ENCODE results near the gene ZIC1.

ZIC1 gene

GRCh38 chr3:147364771-147365170, 44.4 kb upstream of the ZIC1 start:
- no peak for ATAC-seq (ENCODE audit: low read depth)
- peaks cover 94% of the 10 kb centered on the region for H3K27me3 ChIP-seq (ENCODE audit: insufficient read depth, poor library complexity, severe bottlenecking)
- no peak overlapping the region for H3K4me3 ChIP-seq (ENCODE audit: severe bottlenecking)
- no peak overlapping the region for H3K27ac ChIP-seq (ENCODE audit: poor library complexity, severe bottlenecking)
- no peaks in the 10 kb centered on the region for H3K9me3 ChIP-seq (ENCODE audit: severe bottlenecking)
- no peaks in the 10 kb centered on the region for H3K36me3 ChIP-seq (ENCODE audit: low read depth)
- DNase-seq (ENCODE audit: low spot score) = no peak
- no peaks in the 10 kb centered on the region for H3K4me1 ChIP-seq (ENCODE audit: insufficient read depth, poor library complexity, severe bottlenecking)
- TF ChIP-seq, protein P1, sequence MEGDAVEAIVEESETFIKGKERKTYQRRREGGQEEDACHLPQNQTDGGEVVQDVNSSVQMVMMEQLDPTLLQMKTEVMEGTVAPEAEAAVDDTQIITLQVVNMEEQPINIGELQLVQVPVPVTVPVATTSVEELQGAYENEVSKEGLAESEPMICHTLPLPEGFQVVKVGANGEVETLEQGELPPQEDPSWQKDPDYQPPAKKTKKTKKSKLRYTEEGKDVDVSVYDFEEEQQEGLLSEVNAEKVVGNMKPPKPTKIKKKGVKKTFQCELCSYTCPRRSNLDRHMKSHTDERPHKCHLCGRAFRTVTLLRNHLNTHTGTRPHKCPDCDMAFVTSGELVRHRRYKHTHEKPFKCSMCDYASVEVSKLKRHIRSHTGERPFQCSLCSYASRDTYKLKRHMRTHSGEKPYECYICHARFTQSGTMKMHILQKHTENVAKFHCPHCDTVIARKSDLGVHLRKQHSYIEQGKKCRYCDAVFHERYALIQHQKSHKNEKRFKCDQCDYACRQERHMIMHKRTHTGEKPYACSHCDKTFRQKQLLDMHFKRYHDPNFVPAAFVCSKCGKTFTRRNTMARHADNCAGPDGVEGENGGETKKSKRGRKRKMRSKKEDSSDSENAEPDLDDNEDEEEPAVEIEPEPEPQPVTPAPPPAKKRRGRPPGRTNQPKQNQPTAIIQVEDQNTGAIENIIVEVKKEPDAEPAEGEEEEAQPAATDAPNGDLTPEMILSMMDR (IDR thresholded peaks at IDR 0.05; ENCODE audit: poor library complexity, severe bottlenecking) = no peak

- DNase-seq (ENCODE audit: low spot score) = no peak
- Histone ChIP-seq H3K27ac (ENCODE audit: poor library complexity, severe bottlenecking) (no peak overlapping the region), H3K9me3 (ENCODE audit: severe bottlenecking) (no peaks in the 10 kb centered on the region), H3K4me3 (ENCODE audit: severe bottlenecking) (no peak overlapping the region), H3K4me1 (ENCODE audit: insufficient read depth, poor library complexity, severe bottlenecking) (no peaks in the 10 kb centered on the region), H3K36me3 (ENCODE audit: low read depth) (no peaks in the 10 kb centered on the region), H3K27me3 (ENCODE audit: insufficient read depth, poor library complexity, severe bottlenecking) (peaks cover 94% of the 10 kb centered on the region)
- TF ChIP-seq, protein P1 (IDR thresholded peaks at IDR 0.05; ENCODE audit: poor library complexity, severe bottlenecking) = no peak
- ATAC-seq (ENCODE audit: low read depth) = no peak
Observed at GRCh38 chr3:147365196-147366115, 43.7 kb upstream of the ZIC1 start.

- Histone ChIP-seq H3K27me3 (ENCODE audit: insufficient read depth, poor library complexity, severe bottlenecking) (peaks cover 94% of the 10 kb centered on the region), H3K27ac (ENCODE audit: poor library complexity, severe bottlenecking) (no peak overlapping the region), H3K9me3 (ENCODE audit: severe bottlenecking) (no peaks in the 10 kb centered on the region), H3K4me3 (ENCODE audit: severe bottlenecking) (no peak overlapping the region), H3K36me3 (ENCODE audit: low read depth) (no peaks in the 10 kb centered on the region), H3K4me1 (ENCODE audit: insufficient read depth, poor library complexity, severe bottlenecking) (no peaks in the 10 kb centered on the region)
- ATAC-seq (ENCODE audit: low read depth) (no peak), DNase-seq (ENCODE audit: low spot score) (no peak)
- TF ChIP-seq, protein P1 (IDR thresholded peaks at IDR 0.05; ENCODE audit: poor library complexity, severe bottlenecking) = no peak
Observed at GRCh38 chr3:147367676-147368075, 41.5 kb upstream of the ZIC1 start.

- TF ChIP-seq, protein P1 (IDR thresholded peaks at IDR 0.05; ENCODE audit: poor library complexity, severe bottlenecking) = no peak
- no peaks in the 10 kb centered on the region for H3K9me3 ChIP-seq (ENCODE audit: severe bottlenecking)
- H3K27me3 ChIP-seq (ENCODE audit: insufficient read depth, poor library complexity, severe bottlenecking) = peaks cover 94% of the 10 kb centered on the region
- ATAC-seq (ENCODE audit: low read depth) (no peak), DNase-seq (ENCODE audit: low spot score) (no peak)
- H3K4me1 ChIP-seq (ENCODE audit: insufficient read depth, poor library complexity, severe bottlenecking) = no peaks in the 10 kb centered on the region
- H3K36me3 ChIP-seq (ENCODE audit: low read depth) = no peaks in the 10 kb centered on the region
- H3K4me3 ChIP-seq (ENCODE audit: severe bottlenecking) = no peak overlapping the region
- H3K27ac ChIP-seq (ENCODE audit: poor library complexity, severe bottlenecking) = no peak overlapping the region
Observed at GRCh38 chr3:147368151-147368550, 41.0 kb upstream of the ZIC1 start.

All from RWPE2 (cell line).